ENCODE results near the gene TMEM129.

- TF ChIP-seq, protein P1, sequence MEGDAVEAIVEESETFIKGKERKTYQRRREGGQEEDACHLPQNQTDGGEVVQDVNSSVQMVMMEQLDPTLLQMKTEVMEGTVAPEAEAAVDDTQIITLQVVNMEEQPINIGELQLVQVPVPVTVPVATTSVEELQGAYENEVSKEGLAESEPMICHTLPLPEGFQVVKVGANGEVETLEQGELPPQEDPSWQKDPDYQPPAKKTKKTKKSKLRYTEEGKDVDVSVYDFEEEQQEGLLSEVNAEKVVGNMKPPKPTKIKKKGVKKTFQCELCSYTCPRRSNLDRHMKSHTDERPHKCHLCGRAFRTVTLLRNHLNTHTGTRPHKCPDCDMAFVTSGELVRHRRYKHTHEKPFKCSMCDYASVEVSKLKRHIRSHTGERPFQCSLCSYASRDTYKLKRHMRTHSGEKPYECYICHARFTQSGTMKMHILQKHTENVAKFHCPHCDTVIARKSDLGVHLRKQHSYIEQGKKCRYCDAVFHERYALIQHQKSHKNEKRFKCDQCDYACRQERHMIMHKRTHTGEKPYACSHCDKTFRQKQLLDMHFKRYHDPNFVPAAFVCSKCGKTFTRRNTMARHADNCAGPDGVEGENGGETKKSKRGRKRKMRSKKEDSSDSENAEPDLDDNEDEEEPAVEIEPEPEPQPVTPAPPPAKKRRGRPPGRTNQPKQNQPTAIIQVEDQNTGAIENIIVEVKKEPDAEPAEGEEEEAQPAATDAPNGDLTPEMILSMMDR (IDR thresholded peaks at IDR 0.05; ENCODE audit: borderline replicate concordance, extremely low read depth, low read length, poor library complexity, severe bottlenecking), result no peak
- TF ChIP-seq EZH2 (IDR thresholded peaks at IDR 0.05; ENCODE audit: borderline replicate concordance, low read depth, low read length, severe bottlenecking), result no peak
These were observed 19.0 kb upstream of the TMEM129 start for GRCh38 chr4:1740021-1740545.
